Kidney epithelial cell (primary cell): Measurements from ENCODE around the gene NSL1. TPM values are rescaled to one million over a fixed set of nuclear protein-coding genes. Genes with fewer than 3 reads are reported as not detected.

Experiments used
- DNase-seq: peaks from one replicate; pipeline ENCODE4 v3.0.0-alpha.2; 2010; ENCODE audit warnings: low read depth
- H3K27me3 ChIP-seq: 2 replicates; pipeline ENCODE4 v1.6.0; 2011; ENCODE audit warnings: low read length; ENCODE audit not compliant: control insufficient read depth, insufficient read depth
- H3K36me3 ChIP-seq: 2 replicates; pipeline ENCODE4 v1.5.1; 2011; ENCODE audit warnings: low read length; ENCODE audit not compliant: control insufficient read depth, insufficient read depth
- H3K4me3 ChIP-seq: 2 replicates; pipeline ENCODE4 v1.5.1; 2011; ENCODE audit warnings: low read depth, mild to moderate bottlenecking, control low read depth, low read length
- CTCF ChIP-seq: IDR thresholded peaks from 2 replicates; pipeline ENCODE4 v1.5.1; 2011; ENCODE audit warnings: mild to moderate bottlenecking, moderate library complexity, low read length, control low read depth, inconsistent platforms; ENCODE audit not compliant: insufficient read depth, poor library complexity, severe bottlenecking
- total RNA-seq: library from RNA; depleted of rRNA; stranded (reverse); fragments of >200 nt; gene quantifications from 2 replicates; pipeline ENCODE4 v1.2.3, GENCODE V29; 2015

Gene NSL1
- total RNA-seq, 1 donor from 2014 or later, result 28.2 TPM

- Histone ChIP-seq H3K27me3 (no peaks in the 10 kb centered on the region), H3K4me3 (no peak overlapping the region), H3K36me3 (no peaks in the 10 kb centered on the region)
- DNase-seq, result no peak
- no peak for TF ChIP-seq CTCF
These were observed 39.2 kb downstream of the NSL1 start for GRCh38 chr1:212752252-212752933.

- H3K36me3 ChIP-seq, result no peaks in the 10 kb centered on the region
- TF ChIP-seq CTCF, result peak; percentile 81
- no peaks in the 10 kb centered on the region for H3K27me3 ChIP-seq
- DNase-seq, result peak; percentile 31
- no peak overlapping the region for H3K4me3 ChIP-seq
These were observed 41.6 kb downstream of the NSL1 start for GRCh38 chr1:212749821-212750535.

- Histone ChIP-seq H3K36me3 (no peaks in the 10 kb centered on the region), H3K4me3 (no peak overlapping the region), H3K27me3 (no peaks in the 10 kb centered on the region)
- DNase-seq, result no peak
- no peak for TF ChIP-seq CTCF
These were observed 45.0 kb downstream of the NSL1 start for GRCh38 chr1:212746546-212746945.

GRCh38 chr1:212745303-212745702 is 46.3 kb downstream of the NSL1 start:
- no peak for TF ChIP-seq CTCF
- Histone ChIP-seq H3K36me3 (no peaks in the 10 kb centered on the region), H3K27me3 (no peaks in the 10 kb centered on the region), H3K4me3 (no peak overlapping the region)
- no peak for DNase-seq

GRCh38 chr1:212743901-212744475 is 47.6 kb downstream of the NSL1 start:
- no peak for DNase-seq
- H3K4me3 ChIP-seq, result no peak overlapping the region
- no peaks in the 10 kb centered on the region for H3K27me3 ChIP-seq
- no peak for TF ChIP-seq CTCF
- no peaks in the 10 kb centered on the region for H3K36me3 ChIP-seq
